Endothelial cell of umbilical vein (primary cell): ENCODE measurements around the gene HOXB3. TPM values are rescaled to one million over a fixed set of nuclear protein-coding genes. Genes with fewer than 3 reads are reported as not detected.

Experiments used
- BruUV-seq: library from RNA; stranded (reverse); fragments of 400-500 nt; replicated peaks from 2 replicates; lab custom pipeline; 2021; lab: Mats Ljungman, UMichigan
- CTCF ChIA-PET: fragments of 300-600, 350-600 bp; sonication (Branson Sonifier 250); formaldehyde crosslinking; loops from one replicate; lab custom pipeline; 2021; ENCODE audit warnings: antibody characterized with exemption, inconsistent platforms; lab: Charles Lee
- POLR2A ChIA-PET: fragments of 300-600, 350-600 bp; sonication (Branson Sonifier 250); formaldehyde crosslinking; loops from one replicate; lab custom pipeline; 2021; ENCODE audit warnings: antibody characterized with exemption, inconsistent platforms; lab: Charles Lee
- DNase-seq: peaks from one replicate; pipeline ENCODE4 v3.0.0-alpha.2; 2011; ENCODE audit warnings: low read depth, low spot score
- FAIRE-seq: peaks from 2 replicates; lab custom pipeline; 2011; peaks lifted over from hg19 to GRCh38; lab: Jason Lieb, UNC
- H2AFZ ChIP-seq: 2 replicates; pipeline ENCODE4 v1.6.0; 2012; ENCODE audit warnings: low read depth, low read length, control low read depth, inconsistent platforms
- H3K27ac ChIP-seq: 2 replicates; pipeline ENCODE4 v1.5.1; 2011; ENCODE audit warnings: low read depth, mild to moderate bottlenecking, control low read depth, low read length, moderate library complexity; ENCODE audit not compliant: insufficient read depth
- H3K27me3 ChIP-seq, 2 experiments: 2 replicates each; pipeline versions ENCODE4 v1.6.0 to v1.6.1; 2011; ENCODE audit warnings: low read length in 2 of 2, mixed read lengths in 1 of 2; ENCODE audit not compliant: control insufficient read depth in 2 of 2, insufficient read depth in 2 of 2
- H3K36me3 ChIP-seq, 2 experiments: 2 replicates in 1 of 2; 3 replicates in 1 of 2; pipeline ENCODE4 v1.5.1; 2011; ENCODE audit warnings: low read length in 2 of 2, mild to moderate bottlenecking in 1 of 2, moderate library complexity in 1 of 2; ENCODE audit not compliant: control insufficient read depth in 2 of 2, insufficient read depth in 2 of 2; ENCODE audit errors: extremely low read depth in 1 of 2
- H3K4me1 ChIP-seq: 3 replicates; pipeline ENCODE4 v1.5.1; 2011; ENCODE audit warnings: mild to moderate bottlenecking, low read length; ENCODE audit not compliant: control insufficient read depth, insufficient read depth; ENCODE audit errors: extremely low read depth
- H3K4me2 ChIP-seq: 2 replicates; pipeline ENCODE4 v1.6.1; 2011; ENCODE audit warnings: low read length, control low read depth, mixed read lengths; ENCODE audit not compliant: insufficient read depth
- H3K4me3 ChIP-seq, 3 experiments: fragments of 200-600 bp in 1 of 3; sonication (generic), shearing (Covaris generic) in 1 of 3; replicated peaks in 1 of 3; 2 replicates each; pipeline ENCODE4 v1.5.1; 2011 to 2016; ENCODE audit warnings: control low read depth in 3 of 3, low read length in 3 of 3, mild to moderate bottlenecking in 2 of 3, inconsistent platforms in 1 of 3, low read depth in 1 of 3, moderate library complexity in 1 of 3; ENCODE audit not compliant: insufficient read depth in 1 of 3
- H3K79me2 ChIP-seq: 2 replicates; pipeline ENCODE4 v1.6.0; 2012; ENCODE audit warnings: low read length, inconsistent platforms; ENCODE audit not compliant: control insufficient read depth, insufficient read depth
- H3K9ac ChIP-seq: replicated peaks from 2 replicates; pipeline ENCODE3; 2011; ENCODE audit warnings: low read length, control low read depth; ENCODE audit not compliant: insufficient read depth; ENCODE audit errors: extremely low read depth
- H3K9me1 ChIP-seq: replicated peaks from 3 replicates; pipeline ENCODE4 v1.6.0; 2011; ENCODE audit warnings: mild to moderate bottlenecking, low read length; ENCODE audit not compliant: control insufficient read depth, insufficient read depth; ENCODE audit errors: extremely low read depth
- H3K9me3 ChIP-seq: replicated peaks from 2 replicates; pipeline ENCODE4 v1.5.1; 2012; ENCODE audit warnings: low read length, inconsistent platforms; ENCODE audit not compliant: control insufficient read depth, insufficient read depth
- H4K20me1 ChIP-seq: replicated peaks from 2 replicates; pipeline ENCODE3; 2011; ENCODE audit warnings: mild to moderate bottlenecking, low read length; ENCODE audit not compliant: control insufficient read depth, insufficient read depth; ENCODE audit errors: extremely low read depth
- EZH2 ChIP-seq: IDR thresholded peaks from 2 replicates; pipeline ENCODE4 v1.6.1; 2012; ENCODE audit warnings: borderline replicate concordance, low read depth, mild to moderate bottlenecking, moderate library complexity, low read length, inconsistent platforms; ENCODE audit not compliant: severe bottlenecking
- FOS ChIP-seq: IDR thresholded peaks from 2 replicates; pipeline ENCODE4 v1.6.1; 2011; ENCODE audit warnings: mild to moderate bottlenecking, low read length, moderate library complexity, borderline replicate concordance; ENCODE audit not compliant: insufficient read depth
- GATA2 ChIP-seq: IDR thresholded peaks from 2 replicates; pipeline ENCODE4 v1.7.0; 2011; ENCODE audit warnings: low read depth, mild to moderate bottlenecking, moderate library complexity, mixed read lengths, low read length; ENCODE audit not compliant: insufficient read length, insufficient read depth
- JUN ChIP-seq: IDR thresholded peaks from 2 replicates; pipeline ENCODE4 v1.6.1; 2011; ENCODE audit warnings: borderline replicate concordance, low read depth; ENCODE audit not compliant: insufficient read length, insufficient read depth
- MYC ChIP-seq: IDR thresholded peaks from one replicate; pipeline ENCODE4 v1.6.1; 2011; ENCODE audit warnings: mild to moderate bottlenecking, low read depth, low read length
- POLR2A ChIP-seq: IDR thresholded peaks from 2 replicates; pipeline ENCODE4 v1.6.1; 2012; ENCODE audit warnings: low read depth, mild to moderate bottlenecking, control low read depth, low read length
- POLR2AphosphoS5 ChIP-seq: IDR thresholded peaks from 2 replicates; pipeline ENCODE4 v1.6.1; 2012; ENCODE audit warnings: low read depth, mild to moderate bottlenecking, control low read depth, low read length, moderate library complexity; ENCODE audit not compliant: insufficient read depth
- dilution Hi-C: fragments of 300-500 bp; cut with MboI; formaldehyde crosslinking; loops from one replicate; pipeline ENCODE4 v1.15.0; 2019; ENCODE audit warnings: low sequenced_read_pairs; ENCODE audit not compliant: extremely low pct_ligation_motif_present
- intact Hi-C: fragments of 100-400 bp; cut with micrococcal nuclease; formaldehyde crosslinking; loops from one replicate; pipeline ENCODE4 v1.10.0; 2022
- polyA plus RNA-seq, 4 experiments: library from polyadenylated mRNA; depleted of rRNA in 3 of 4; stranded (reverse) in 3 of 4; unstranded in 1 of 4; fragments of >200 nt; gene quantifications; 2 replicates each; pipeline versions ENCODE4 v1.2.1 to v1.2.3, GENCODE V29; 2011 to 2012; ENCODE audit warnings: missing spikeins in 1 of 4
- total RNA-seq: library from RNA; stranded (reverse); gene quantifications from 2 replicates; pipeline ENCODE4 v1.2.3, GENCODE V29; 2021
- TF ChIP-seq, protein P1 (sequence below): IDR thresholded peaks from 2 replicates; pipeline ENCODE4 v1.6.1; 2011; ENCODE audit not compliant: insufficient read depth, insufficient read length
- TF ChIP-seq, protein P2 (sequence below), 2 donors: IDR thresholded peaks; 1 replicate in 1 of 2; 2 replicates in 1 of 2; pipeline ENCODE4 v1.5.1; 2011; ENCODE audit warnings: low read length in 2 of 2, mild to moderate bottlenecking in 2 of 2, moderate library complexity in 2 of 2, control low read depth in 1 of 2, inconsistent platforms in 1 of 2, low read depth in 1 of 2; ENCODE audit not compliant: insufficient read depth in 1 of 2; ENCODE audit errors: extremely low read depth in 1 of 2

Gene HOXB3
- total and polyA plus RNA-seq, 2 donors (not counting 3 experiments of a cell fraction or from before 2014, with no cell fraction given) = 29.6 to 56.6 TPM

DNA sequence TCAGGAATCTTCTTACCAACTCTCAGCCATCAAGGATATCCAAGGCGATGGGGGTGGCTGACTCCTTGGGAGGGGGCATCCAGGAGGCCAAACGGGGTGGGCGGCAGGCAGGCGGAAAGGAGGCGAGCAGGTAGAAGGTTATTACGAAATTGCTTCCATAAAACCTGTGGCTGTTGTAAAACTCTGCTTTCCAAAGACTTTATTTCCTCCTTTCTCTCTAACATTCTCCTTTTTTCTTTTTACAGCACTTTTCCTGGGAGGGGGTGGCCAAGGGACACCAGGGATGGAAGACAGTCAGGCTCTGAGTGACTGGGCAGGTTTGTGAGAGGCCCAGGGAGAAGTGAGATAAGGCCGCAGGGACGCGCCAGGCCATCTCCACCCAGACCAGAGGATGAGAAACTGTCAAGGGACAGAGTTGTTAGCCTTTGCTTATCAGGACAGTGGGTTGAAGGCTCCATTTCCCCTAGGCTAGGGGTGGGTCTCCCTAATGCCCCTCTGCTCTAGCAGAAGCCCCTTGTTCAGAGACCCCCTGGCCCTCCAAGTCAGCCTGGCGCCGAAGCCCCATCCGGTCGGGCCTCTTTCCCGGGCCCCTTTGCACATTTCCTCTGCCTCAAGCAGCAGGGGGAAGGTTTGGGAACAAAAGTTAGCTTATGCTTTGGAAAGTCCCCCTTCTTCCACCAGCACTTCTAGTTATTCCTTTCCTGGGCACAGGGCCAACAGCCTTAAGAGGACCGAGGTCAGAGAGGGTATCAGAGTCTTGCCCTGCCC lies 41.1 kb upstream of the HOXB3 start:
- Histone ChIP-seq H3K79me2 (no peaks in the 10 kb centered on the region), H2AFZ (no peak overlapping the region), H3K9ac (no peak overlapping the region), H3K4me3 (no peak overlapping the region), H3K27ac (no peak overlapping the region), H3K4me1 (no peaks in the 10 kb centered on the region), H4K20me1 (no peaks in the 10 kb centered on the region), H3K9me1 (no peaks in the 10 kb centered on the region), H3K9me3 (no peaks in the 10 kb centered on the region), H3K36me3 (no peaks in the 10 kb centered on the region), H3K4me2 (no peak overlapping the region), H3K27me3 (peaks cover 73 to 94% of the 10 kb centered on the region in 2 experiments)
- DNase-seq (no peak), FAIRE-seq (no peak)
- TF ChIP-seq FOS (no peak), JUN (no peak), POLR2AphosphoS5 (no peak), POLR2A (no peak)
- dilution Hi-C loops (no loop called here), intact Hi-C loops (no loop called here)
- BruUV-seq = no TSS peak
- POLR2A ChIA-PET = no interaction called here
- CTCF ChIA-PET = interaction anchor here (1.9 kb wide), 1 partner anchor 10 kb away, joined by 6 read pairs; no protein-coding TSS in a partner anchor

DNA sequence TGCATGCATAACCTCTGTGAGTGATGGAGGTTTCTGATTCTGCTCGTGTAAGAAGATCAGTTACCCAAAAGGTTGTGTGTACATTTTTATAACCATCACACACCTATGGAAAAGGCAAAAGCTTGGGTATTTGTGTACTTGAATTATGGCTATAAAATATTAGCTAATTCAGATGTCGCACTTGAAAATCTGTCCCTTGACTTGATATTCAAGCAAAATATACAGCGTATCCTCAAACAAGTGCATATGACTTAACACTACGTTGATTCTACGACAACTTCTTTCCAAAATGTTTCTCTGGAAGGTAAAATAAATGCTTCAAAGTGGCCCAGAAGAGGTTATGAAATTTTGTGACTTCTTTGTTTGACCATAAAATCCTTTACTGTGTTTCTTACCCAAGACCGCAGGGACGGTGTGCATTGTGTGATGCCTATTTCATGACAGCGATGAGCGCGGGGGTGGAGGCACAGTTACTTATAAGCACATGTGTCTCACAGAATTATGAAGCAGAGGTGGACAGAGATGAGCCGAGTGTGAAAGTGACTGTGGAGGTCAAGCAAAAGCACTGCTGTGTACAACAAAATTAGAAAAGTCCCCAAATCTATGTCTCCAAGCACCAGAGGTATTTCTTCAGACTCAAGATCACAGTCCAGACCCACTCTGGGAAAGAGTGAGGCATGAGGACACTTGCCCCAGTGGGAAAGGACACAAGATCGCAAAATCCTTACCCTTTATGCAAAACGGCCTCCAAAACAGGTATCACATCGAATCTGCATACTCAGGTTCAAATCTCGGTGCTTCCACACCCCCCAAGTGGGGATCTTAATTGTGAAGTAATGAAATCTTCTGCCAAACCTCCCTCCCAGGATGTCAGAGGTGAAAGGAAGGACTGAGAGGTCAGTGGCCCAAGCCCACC lies 40.2 kb upstream of the HOXB3 start:
- no peak overlapping the region for H3K4me2 ChIP-seq
- H3K27me3 ChIP-seq = peaks cover 65 to 93% of the 10 kb centered on the region in 2 experiments
- no peaks in the 10 kb centered on the region for H4K20me1 ChIP-seq
- H3K4me3 ChIP-seq = no peak overlapping the region
- H3K9ac ChIP-seq = no peak overlapping the region
- TF ChIP-seq POLR2A (no peak), JUN (no peak), FOS (no peak), POLR2AphosphoS5 (no peak), EZH2 (no peak), MYC (no peak), GATA2 (no peak)
- TF ChIP-seq, protein P1, sequence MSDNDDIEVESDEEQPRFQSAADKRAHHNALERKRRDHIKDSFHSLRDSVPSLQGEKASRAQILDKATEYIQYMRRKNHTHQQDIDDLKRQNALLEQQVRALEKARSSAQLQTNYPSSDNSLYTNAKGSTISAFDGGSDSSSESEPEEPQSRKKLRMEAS = no peak
- TF ChIP-seq, protein P2, sequence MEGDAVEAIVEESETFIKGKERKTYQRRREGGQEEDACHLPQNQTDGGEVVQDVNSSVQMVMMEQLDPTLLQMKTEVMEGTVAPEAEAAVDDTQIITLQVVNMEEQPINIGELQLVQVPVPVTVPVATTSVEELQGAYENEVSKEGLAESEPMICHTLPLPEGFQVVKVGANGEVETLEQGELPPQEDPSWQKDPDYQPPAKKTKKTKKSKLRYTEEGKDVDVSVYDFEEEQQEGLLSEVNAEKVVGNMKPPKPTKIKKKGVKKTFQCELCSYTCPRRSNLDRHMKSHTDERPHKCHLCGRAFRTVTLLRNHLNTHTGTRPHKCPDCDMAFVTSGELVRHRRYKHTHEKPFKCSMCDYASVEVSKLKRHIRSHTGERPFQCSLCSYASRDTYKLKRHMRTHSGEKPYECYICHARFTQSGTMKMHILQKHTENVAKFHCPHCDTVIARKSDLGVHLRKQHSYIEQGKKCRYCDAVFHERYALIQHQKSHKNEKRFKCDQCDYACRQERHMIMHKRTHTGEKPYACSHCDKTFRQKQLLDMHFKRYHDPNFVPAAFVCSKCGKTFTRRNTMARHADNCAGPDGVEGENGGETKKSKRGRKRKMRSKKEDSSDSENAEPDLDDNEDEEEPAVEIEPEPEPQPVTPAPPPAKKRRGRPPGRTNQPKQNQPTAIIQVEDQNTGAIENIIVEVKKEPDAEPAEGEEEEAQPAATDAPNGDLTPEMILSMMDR (IDR thresholded peaks at IDR 0.05; ENCODE audit: extremely low read depth in 1 of 2, insufficient read depth in 1 of 2, low read depth in 1 of 2, low read length in 2 of 2) = no peak
- intact Hi-C loops (no loop called here), dilution Hi-C loops (no loop called here)
- H3K9me3 ChIP-seq = no peaks in the 10 kb centered on the region
- BruUV-seq = no TSS peak
- FAIRE-seq (no peak), DNase-seq (no peak)
- CTCF ChIA-PET = interaction anchor here (0.7 to 1.0 kb wide), 3 partner anchors 248 to 604 kb away, joined by 3 to 4 read pairs (median 4); no protein-coding TSS in a partner anchor
- no peaks in the 10 kb centered on the region for H3K36me3 ChIP-seq
- H3K27ac ChIP-seq = no peak overlapping the region
- no peak overlapping the region for H2AFZ ChIP-seq
- H3K9me1 ChIP-seq = no peaks in the 10 kb centered on the region
- POLR2A ChIA-PET = no interaction called here
- no peaks in the 10 kb centered on the region for H3K79me2 ChIP-seq
- peaks cover 8% of the 10 kb centered on the region for H3K4me1 ChIP-seq
